NCI-H526 treated with DMSO at 0.1 percent for 48 hours (cell line): ENCODE data around the gene FGL2.
"Not testable (repeated sequence)": the region's sequence is repeated elsewhere in the genome, so short reads cannot be mapped to it uniquely, and the experiment has no call there.

Experiments used
- DNase-seq: peaks from one replicate; lab custom pipeline; 2025; lab: John Stamatoyannopoulos, UW

FGL2 gene

GRCh38 chr7:77157034-77157433 is 42.6 kb downstream of the FGL2 start:
- not testable (repeated sequence) for DNase-seq

GRCh38 chr7:77155601-77156377 is 43.8 kb downstream of the FGL2 start:
- DNase-seq = not testable (repeated sequence)

- not testable (repeated sequence) for DNase-seq
These were observed 44.6 kb downstream of the FGL2 start for GRCh38 chr7:77154917-77155464.

- not testable (repeated sequence) for DNase-seq
These were observed 47.4 kb downstream of the FGL2 start for GRCh38 chr7:77152232-77152631.
